GM12865 (cell line): ENCODE results near the gene ASF1B.

Experiments used
- DNase-seq: peaks from one replicate; pipeline ENCODE4 v3.0.0; 2010; ENCODE audit warnings: low read depth
- H3K4me3 ChIP-seq: 2 replicates; pipeline ENCODE4 v1.5.1; 2011; ENCODE audit warnings: mild to moderate bottlenecking, low read depth, low read length, control low read depth
- TF ChIP-seq, protein P1 (sequence below): IDR thresholded peaks from 2 replicates; pipeline ENCODE4 v1.5.1; 2011; ENCODE audit warnings: low read length, control low read depth, low read depth, inconsistent platforms; ENCODE audit not compliant: insufficient read depth; ENCODE audit errors: missing control alignments

Gene ASF1B

GRCh38 chr19:14114854-14115253, 21.5 kb downstream of the ASF1B start:
- no peak overlapping the region for H3K4me3 ChIP-seq
- peak; percentile 58 for DNase-seq
- TF ChIP-seq, protein P1, sequence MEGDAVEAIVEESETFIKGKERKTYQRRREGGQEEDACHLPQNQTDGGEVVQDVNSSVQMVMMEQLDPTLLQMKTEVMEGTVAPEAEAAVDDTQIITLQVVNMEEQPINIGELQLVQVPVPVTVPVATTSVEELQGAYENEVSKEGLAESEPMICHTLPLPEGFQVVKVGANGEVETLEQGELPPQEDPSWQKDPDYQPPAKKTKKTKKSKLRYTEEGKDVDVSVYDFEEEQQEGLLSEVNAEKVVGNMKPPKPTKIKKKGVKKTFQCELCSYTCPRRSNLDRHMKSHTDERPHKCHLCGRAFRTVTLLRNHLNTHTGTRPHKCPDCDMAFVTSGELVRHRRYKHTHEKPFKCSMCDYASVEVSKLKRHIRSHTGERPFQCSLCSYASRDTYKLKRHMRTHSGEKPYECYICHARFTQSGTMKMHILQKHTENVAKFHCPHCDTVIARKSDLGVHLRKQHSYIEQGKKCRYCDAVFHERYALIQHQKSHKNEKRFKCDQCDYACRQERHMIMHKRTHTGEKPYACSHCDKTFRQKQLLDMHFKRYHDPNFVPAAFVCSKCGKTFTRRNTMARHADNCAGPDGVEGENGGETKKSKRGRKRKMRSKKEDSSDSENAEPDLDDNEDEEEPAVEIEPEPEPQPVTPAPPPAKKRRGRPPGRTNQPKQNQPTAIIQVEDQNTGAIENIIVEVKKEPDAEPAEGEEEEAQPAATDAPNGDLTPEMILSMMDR, result peak; percentile 61

DNA sequence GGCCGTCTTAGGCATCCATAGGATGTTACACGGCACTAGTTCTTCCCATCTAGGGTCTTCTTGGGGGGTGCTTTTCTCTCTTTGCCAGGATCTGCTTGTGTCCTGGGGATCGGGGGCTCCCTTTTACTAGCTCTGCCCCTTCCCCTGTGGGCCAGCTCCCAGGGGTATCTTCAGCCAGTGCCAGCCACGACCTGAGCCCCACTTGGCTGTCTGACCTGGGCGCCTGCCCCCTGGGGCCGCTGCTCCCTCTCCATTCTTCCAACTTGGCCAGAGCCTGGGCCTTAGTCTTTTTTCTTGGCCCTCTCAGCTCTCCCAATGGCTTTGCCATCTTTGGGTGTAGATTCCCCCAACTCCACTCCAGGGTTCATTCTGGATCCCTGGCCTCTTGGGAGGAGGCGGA, 21.9 kb downstream of the ASF1B start:
- TF ChIP-seq, protein P1, result no peak
- DNase-seq, result no peak
- no peak overlapping the region for H3K4me3 ChIP-seq

- TF ChIP-seq, protein P1, result peak; percentile 36
- peak; percentile 41 for DNase-seq
- no peak overlapping the region for H3K4me3 ChIP-seq
Measured at GRCh38 chr19:14113762-14114414, 22.5 kb downstream of the ASF1B start.

GRCh38 chr19:14112809-14113385, 23.5 kb downstream of the ASF1B start:
- no peak overlapping the region for H3K4me3 ChIP-seq
- TF ChIP-seq, protein P1, result no peak
- no peak for DNase-seq

- H3K4me3 ChIP-seq, result no peak overlapping the region
- TF ChIP-seq, protein P1, result no peak
- DNase-seq, result no peak
Measured at GRCh38 chr19:14112051-14112808, 24.2 kb downstream of the ASF1B start.

DNA sequence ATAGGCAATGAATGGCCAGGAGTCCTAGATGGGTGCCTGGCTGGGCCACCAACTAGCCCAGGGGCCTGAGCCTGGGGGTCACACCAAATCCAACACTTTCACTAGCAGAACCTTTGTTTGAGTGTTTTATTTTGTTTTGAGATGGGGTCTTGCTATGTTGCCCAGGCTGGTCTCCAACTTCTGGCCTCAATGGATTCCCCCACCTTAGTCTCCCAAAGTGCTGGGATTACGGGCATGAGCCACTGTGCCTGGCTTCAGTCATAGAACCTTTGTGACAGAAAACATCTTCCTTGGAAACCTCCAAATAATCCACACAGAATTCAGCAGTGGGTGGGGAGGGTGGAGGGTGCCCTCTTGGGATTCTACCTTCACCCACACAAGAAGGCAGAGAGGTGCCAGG, 24.9 kb downstream of the ASF1B start:
- no peak overlapping the region for H3K4me3 ChIP-seq
- TF ChIP-seq, protein P1, result no peak
- DNase-seq, result no peak
